Measurements from ENCODE around the gene BMP6.

BMP6 gene

DNA sequence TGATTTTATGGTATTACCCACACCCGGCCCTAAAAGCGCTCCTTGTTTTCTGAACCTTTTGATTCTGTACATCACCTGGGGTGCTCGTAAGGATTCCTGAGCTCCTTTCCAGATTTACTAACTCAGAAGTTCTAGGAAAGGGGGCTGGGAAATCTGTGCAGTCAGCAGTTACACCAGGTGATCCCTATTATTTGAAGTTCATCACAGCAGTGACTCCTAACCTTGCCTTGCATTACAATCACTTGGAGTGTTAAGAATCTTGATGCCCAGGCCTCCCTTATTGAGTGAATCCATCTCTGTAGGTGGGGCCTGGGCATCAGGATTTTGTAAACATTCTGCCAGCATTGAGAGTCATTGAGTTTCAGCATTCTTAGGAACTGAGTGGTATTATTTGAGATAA is 44.7 kb downstream of the BMP6 start:
- H3K27me3 ChIP-seq (replicated peaks; ENCODE audit: control insufficient read depth, insufficient read depth, low read length): no peaks in the 10 kb centered on the region; the same call in 1 of the 2 replicates
- H3K4me3 ChIP-seq (replicated peaks; ENCODE audit: low read depth, low read length): no peak overlapping the region
- no peak for DNase-seq (ENCODE audit: extremely low read depth, insufficient read length)
- no peaks in the 10 kb centered on the region for H3K36me3 ChIP-seq (ENCODE audit: control insufficient read depth, insufficient read depth, low read length)
- TF ChIP-seq, protein P1, sequence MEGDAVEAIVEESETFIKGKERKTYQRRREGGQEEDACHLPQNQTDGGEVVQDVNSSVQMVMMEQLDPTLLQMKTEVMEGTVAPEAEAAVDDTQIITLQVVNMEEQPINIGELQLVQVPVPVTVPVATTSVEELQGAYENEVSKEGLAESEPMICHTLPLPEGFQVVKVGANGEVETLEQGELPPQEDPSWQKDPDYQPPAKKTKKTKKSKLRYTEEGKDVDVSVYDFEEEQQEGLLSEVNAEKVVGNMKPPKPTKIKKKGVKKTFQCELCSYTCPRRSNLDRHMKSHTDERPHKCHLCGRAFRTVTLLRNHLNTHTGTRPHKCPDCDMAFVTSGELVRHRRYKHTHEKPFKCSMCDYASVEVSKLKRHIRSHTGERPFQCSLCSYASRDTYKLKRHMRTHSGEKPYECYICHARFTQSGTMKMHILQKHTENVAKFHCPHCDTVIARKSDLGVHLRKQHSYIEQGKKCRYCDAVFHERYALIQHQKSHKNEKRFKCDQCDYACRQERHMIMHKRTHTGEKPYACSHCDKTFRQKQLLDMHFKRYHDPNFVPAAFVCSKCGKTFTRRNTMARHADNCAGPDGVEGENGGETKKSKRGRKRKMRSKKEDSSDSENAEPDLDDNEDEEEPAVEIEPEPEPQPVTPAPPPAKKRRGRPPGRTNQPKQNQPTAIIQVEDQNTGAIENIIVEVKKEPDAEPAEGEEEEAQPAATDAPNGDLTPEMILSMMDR (IDR thresholded peaks at IDR 0.05; ENCODE audit: insufficient read depth, low read length, poor library complexity, severe bottlenecking): no peak

DNA sequence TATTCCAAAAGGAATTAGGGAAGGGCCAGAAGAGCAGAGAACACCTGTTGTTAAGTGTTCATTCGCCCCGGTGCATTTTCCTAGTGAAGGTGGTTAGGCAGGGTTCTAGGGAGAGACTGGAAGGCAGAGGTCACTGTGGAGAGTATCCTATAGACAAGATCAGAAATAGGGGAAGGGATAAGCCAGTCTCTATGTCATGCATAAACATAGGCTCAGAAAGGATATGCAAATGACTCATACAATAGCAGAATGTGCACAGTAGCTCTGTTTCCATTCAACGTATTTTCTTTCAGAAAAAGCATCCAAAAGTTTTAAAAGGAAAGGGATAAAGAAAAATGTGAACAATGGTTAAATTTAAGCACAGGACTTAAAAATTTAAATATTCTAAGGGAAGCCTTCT is 47.4 kb downstream of the BMP6 start:
- TF ChIP-seq, protein P1 (IDR thresholded peaks at IDR 0.05; ENCODE audit: insufficient read depth, low read length, poor library complexity, severe bottlenecking): no peak
- no peak for DNase-seq (ENCODE audit: extremely low read depth, insufficient read length)
- Histone ChIP-seq H3K4me3 (replicated peaks; ENCODE audit: low read depth, low read length) (no peak overlapping the region), H3K27me3 (replicated peaks; ENCODE audit: control insufficient read depth, insufficient read depth, low read length) (peaks cover 2% of the 10 kb centered on the region), H3K36me3 (ENCODE audit: control insufficient read depth, insufficient read depth, low read length) (no peaks in the 10 kb centered on the region)

DNA sequence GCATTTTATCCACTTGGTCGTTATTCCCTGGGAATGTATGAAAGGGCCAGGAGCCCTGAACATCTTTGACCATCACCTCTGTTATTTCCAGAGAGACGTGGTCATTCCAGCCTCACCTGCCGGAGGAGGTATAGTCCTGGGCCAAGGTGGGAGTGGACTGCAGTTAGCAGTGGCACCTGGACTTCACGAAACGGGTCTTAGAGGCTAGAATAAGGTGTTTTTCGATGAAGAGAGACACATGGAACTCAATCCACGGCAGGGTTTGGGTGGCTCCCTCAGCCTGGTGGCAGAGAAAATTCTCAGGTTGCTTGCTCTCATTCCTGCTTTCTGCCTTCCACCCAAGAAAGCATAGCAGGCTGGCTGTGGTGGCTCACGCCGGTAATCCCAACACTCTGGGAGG is 48.0 kb downstream of the BMP6 start:
- peaks cover 2% of the 10 kb centered on the region for H3K27me3 ChIP-seq (replicated peaks; ENCODE audit: control insufficient read depth, insufficient read depth, low read length)
- no peak overlapping the region for H3K4me3 ChIP-seq (replicated peaks; ENCODE audit: low read depth, low read length)
- TF ChIP-seq, protein P1 (IDR thresholded peaks at IDR 0.05; ENCODE audit: insufficient read depth, low read length, poor library complexity, severe bottlenecking): no peak
- no peak for DNase-seq (ENCODE audit: extremely low read depth, insufficient read length)
- H3K36me3 ChIP-seq (ENCODE audit: control insufficient read depth, insufficient read depth, low read length): no peaks in the 10 kb centered on the region

DNA sequence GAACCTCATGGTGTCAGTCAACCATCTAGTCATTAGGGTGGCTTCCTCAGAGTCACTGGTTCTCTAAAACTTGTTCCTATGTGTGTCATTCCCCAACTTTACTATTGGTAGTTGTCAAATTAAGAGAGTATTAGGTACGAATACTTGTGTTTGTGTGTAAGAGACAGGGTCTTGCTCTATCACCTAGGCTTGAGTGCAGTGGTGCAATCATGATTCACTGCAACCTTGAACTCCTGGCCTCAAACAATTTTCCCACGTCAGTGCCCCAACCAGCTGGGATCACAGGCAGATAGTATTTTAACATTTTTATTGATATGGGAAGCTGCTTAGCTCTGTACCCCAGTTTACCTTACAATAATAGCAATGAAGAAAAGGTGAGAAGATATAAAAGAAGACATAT is 50.6 kb downstream of the BMP6 start:
- no peak overlapping the region for H3K4me3 ChIP-seq (replicated peaks; ENCODE audit: low read depth, low read length)
- TF ChIP-seq, protein P1 (IDR thresholded peaks at IDR 0.05; ENCODE audit: insufficient read depth, low read length, poor library complexity, severe bottlenecking): no peak
- H3K27me3 ChIP-seq (replicated peaks; ENCODE audit: control insufficient read depth, insufficient read depth, low read length): peaks cover 2% of the 10 kb centered on the region
- no peaks in the 10 kb centered on the region for H3K36me3 ChIP-seq (ENCODE audit: control insufficient read depth, insufficient read depth, low read length)
- no peak for DNase-seq (ENCODE audit: extremely low read depth, insufficient read length)

DNA sequence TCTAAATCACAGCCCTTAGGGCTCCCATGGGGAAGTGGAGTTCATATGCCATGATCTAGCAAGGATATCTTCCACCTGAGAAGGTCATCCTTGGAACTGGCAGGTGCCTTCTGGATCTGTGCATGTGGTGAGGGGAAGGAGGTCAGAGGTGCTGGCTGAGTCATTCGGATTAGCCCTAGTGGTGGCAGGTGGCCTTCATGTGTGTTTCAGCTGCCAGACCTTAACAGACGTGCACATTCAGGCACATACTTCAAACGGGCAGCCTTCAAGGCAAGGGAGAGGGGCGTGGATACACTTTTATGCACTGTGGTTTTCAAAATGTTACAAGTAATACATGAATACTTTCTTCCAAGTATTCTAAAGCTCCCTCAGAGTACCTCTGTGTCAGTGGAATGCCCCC is 51.2 kb downstream of the BMP6 start:
- Histone ChIP-seq H3K36me3 (ENCODE audit: control insufficient read depth, insufficient read depth, low read length) (no peaks in the 10 kb centered on the region), H3K4me3 (replicated peaks; ENCODE audit: low read depth, low read length) (no peak overlapping the region), H3K27me3 (replicated peaks; ENCODE audit: control insufficient read depth, insufficient read depth, low read length) (peaks cover 2% of the 10 kb centered on the region)
- TF ChIP-seq, protein P1 (IDR thresholded peaks at IDR 0.05; ENCODE audit: insufficient read depth, low read length, poor library complexity, severe bottlenecking): no peak
- DNase-seq (ENCODE audit: extremely low read depth, insufficient read length): no peak

DNA sequence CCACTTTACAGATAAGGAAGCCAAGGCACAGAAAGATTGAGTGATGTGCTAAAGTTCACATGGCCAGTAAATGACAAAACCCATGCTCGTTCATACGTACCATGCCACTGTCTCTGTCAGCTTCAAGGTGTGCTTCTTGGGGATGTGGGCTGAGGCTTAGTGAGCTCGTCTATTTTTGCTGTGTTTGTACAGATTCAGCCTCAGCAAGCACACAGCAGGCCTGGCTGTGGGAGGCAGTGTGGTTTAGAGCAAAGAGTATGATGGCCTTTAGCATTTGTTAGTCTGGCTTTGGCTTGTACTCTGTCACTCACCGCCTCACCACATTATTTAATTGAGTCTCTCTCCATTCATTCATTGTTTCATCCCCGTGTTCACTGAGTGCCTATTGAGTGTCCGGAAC is 55.3 kb downstream of the BMP6 start:
- no peak overlapping the region for H3K4me3 ChIP-seq (replicated peaks; ENCODE audit: low read depth, low read length)
- peaks cover 2% of the 10 kb centered on the region for H3K27me3 ChIP-seq (replicated peaks; ENCODE audit: control insufficient read depth, insufficient read depth, low read length)
- TF ChIP-seq, protein P1 (IDR thresholded peaks at IDR 0.05; ENCODE audit: insufficient read depth, low read length, poor library complexity, severe bottlenecking): no peak
- H3K36me3 ChIP-seq (ENCODE audit: control insufficient read depth, insufficient read depth, low read length): no peaks in the 10 kb centered on the region
- DNase-seq (ENCODE audit: extremely low read depth, insufficient read length): no peak

Data from GM06990 (cell line).